ENCODE measurements around the gene HIF3A.

GRCh38 chr19:46303691-46304397 is 7.0 kb downstream of the HIF3A start:
- TF ChIP-seq EZH2phosphoT487 (IDR thresholded peaks at IDR 0.05; ENCODE audit: low read depth, severe bottlenecking, unreplicated experiment) (no peak), CTCF (IDR thresholded peaks at IDR 0.05; ENCODE audit: poor library complexity) (no peak)

Data from hepatocyte (in vitro differentiated cells).